Type B pancreatic cell (in vitro differentiated cells): ENCODE measurements around the gene RAB19. TPM values are rescaled to one million over a fixed set of nuclear protein-coding genes. Genes with fewer than 3 reads are reported as not detected.

Experiments
- DNase-seq: peaks from one replicate; pipeline ENCODE4 v3.0.0; 2021; ENCODE audit warnings: mixed read lengths; ENCODE audit not compliant: unreplicated experiment; ENCODE audit errors: extremely low spot score
- H3K27ac Mint-ChIP-seq: 2 replicates; pipeline ENCODE4 v1.8.0; 2021; ENCODE audit warnings: mild to moderate bottlenecking, mixed read lengths
- H3K27me3 Mint-ChIP-seq: 2 replicates; pipeline ENCODE4 v1.8.0; 2021; ENCODE audit warnings: mixed read lengths
- H3K36me3 Mint-ChIP-seq: 2 replicates; pipeline ENCODE4 v1.8.0; 2021; ENCODE audit warnings: mixed read lengths
- H3K4me1 Mint-ChIP-seq: one replicate; pipeline ENCODE4 v1.8.0; 2021; ENCODE audit warnings: mixed read lengths; ENCODE audit not compliant: unreplicated experiment
- H3K4me3 Mint-ChIP-seq: 2 replicates; pipeline ENCODE4 v1.8.0; 2021; ENCODE audit warnings: mild to moderate bottlenecking, mixed read lengths
- H3K9me3 Mint-ChIP-seq: 2 replicates; pipeline ENCODE4 v1.8.0; 2021; ENCODE audit warnings: mixed read lengths
- total RNA-seq: library from RNA; stranded (reverse); gene quantifications from 2 replicates; pipeline ENCODE4 v1.2.1, GENCODE V29; 2021; ENCODE audit warnings: low replicate concordance
- TF ChIP-seq, protein P1 (sequence below): fragments of 200-600 bp; sonication (generic); conservative IDR thresholded peaks from 2 replicates; pipeline ENCODE4 v1.5.0; 2021; ENCODE audit warnings: antibody characterized with exemption, mild to moderate bottlenecking

Gene RAB19
- total RNA-seq, 1 donor from 2014 or later: 2.2 TPM

DNA sequence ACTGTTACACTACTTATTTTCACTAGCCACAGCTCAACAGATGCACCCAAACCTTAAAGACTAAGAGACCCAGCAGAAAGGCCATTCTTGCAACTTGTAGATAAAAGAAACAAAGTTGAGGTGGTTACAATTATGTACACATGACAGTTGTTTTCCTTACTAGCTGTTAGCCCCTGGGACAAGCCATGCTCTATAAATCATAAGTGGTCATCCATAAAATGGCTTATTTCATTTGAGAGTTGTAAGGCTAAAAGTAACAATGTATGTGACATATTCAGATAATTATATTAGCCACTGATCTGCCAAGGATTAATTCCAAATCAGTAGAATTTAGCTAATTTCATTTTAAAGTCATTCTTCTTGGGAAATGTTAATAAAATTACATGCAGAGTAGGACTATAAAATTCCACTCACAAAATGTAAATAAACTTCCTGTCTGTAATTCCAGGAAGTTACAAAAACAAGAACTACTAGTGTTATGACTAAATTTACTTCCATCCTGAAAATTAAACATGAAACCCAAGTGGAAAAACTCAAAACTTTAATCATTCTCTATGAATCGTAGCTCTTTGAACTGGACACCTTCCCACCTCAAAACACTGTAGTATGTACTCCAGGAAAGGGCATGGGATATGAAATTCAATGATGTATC, 18.8 kb upstream of the RAB19 start:
- DNase-seq: no peak
- H3K9me3 Mint-ChIP-seq: no peaks in the 10 kb centered on the region
- H3K4me1 Mint-ChIP-seq: peaks cover 4% of the 10 kb centered on the region
- peaks cover 13% of the 10 kb centered on the region for H3K36me3 Mint-ChIP-seq
- H3K4me3 Mint-ChIP-seq: no peak overlapping the region
- TF ChIP-seq, protein P1, sequence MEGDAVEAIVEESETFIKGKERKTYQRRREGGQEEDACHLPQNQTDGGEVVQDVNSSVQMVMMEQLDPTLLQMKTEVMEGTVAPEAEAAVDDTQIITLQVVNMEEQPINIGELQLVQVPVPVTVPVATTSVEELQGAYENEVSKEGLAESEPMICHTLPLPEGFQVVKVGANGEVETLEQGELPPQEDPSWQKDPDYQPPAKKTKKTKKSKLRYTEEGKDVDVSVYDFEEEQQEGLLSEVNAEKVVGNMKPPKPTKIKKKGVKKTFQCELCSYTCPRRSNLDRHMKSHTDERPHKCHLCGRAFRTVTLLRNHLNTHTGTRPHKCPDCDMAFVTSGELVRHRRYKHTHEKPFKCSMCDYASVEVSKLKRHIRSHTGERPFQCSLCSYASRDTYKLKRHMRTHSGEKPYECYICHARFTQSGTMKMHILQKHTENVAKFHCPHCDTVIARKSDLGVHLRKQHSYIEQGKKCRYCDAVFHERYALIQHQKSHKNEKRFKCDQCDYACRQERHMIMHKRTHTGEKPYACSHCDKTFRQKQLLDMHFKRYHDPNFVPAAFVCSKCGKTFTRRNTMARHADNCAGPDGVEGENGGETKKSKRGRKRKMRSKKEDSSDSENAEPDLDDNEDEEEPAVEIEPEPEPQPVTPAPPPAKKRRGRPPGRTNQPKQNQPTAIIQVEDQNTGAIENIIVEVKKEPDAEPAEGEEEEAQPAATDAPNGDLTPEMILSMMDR: no peak
- H3K27ac Mint-ChIP-seq: no peak overlapping the region
- H3K27me3 Mint-ChIP-seq: no peaks in the 10 kb centered on the region

GRCh38 chr7:140389445-140389844, 14.4 kb upstream of the RAB19 start:
- H3K4me1 Mint-ChIP-seq: peaks cover 4% of the 10 kb centered on the region

GRCh38 chr7:140390034-140390433, 13.8 kb upstream of the RAB19 start:
- H3K27me3 Mint-ChIP-seq: no peaks in the 10 kb centered on the region
- no peaks in the 10 kb centered on the region for H3K9me3 Mint-ChIP-seq
- H3K27ac Mint-ChIP-seq: peak overlapping the region; percentile 78
- no peak overlapping the region for H3K4me3 Mint-ChIP-seq
- H3K36me3 Mint-ChIP-seq: no peaks in the 10 kb centered on the region
- no peaks in the 10 kb centered on the region for H3K4me1 Mint-ChIP-seq
- TF ChIP-seq, protein P1: no peak
- DNase-seq: no peak

More at GRCh38 chr7:140389445-140389844, 14.4 kb upstream of the RAB19 start:
- H3K4me3 Mint-ChIP-seq: peak overlapping the region; percentile 46
- no peaks in the 10 kb centered on the region for H3K9me3 Mint-ChIP-seq
- TF ChIP-seq, protein P1: no peak
- H3K27ac Mint-ChIP-seq: peak overlapping the region; percentile 78
- no peak for DNase-seq
- no peaks in the 10 kb centered on the region for H3K27me3 Mint-ChIP-seq
- H3K36me3 Mint-ChIP-seq: no peaks in the 10 kb centered on the region

DNA sequence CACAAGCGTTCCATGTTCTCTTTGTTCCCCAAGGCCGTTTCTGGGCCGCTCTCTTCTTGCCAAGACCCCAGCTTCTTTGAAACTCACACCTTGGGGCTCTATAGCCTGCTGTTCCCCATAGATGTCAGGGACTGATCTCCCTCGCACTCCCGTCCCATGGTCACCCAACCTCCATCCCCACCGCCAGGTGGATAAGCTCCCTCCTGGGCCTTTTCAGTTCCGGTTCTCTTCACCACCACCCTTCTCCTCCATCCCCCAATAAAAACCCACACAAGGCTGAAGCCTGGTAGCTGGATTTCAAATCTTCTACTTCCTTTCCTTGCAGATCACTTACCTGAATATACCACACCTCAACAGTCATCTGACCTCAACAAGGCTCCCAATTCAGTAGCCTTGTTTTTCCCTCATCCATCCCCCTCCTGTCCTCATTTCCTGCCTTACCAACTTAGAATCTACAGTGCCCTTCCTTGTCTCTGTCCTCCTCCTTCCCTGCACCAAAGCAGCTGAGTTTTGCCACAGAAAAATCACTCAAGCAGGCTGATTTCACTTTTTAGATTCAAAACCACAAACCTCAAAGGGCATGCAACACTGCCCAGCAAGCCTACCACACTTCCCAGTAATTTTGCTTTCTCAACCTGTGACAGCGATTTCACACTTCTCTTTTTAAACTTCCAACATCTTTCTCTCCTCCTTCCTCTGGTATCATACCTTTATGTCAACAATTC, 13.2 kb upstream of the RAB19 start:
- TF ChIP-seq, protein P1: no peak
- Mint-ChIP-seq H3K9me3 (no peaks in the 10 kb centered on the region), H3K4me1 (no peaks in the 10 kb centered on the region), H3K27ac (no peak overlapping the region), H3K4me3 (no peak overlapping the region), H3K36me3 (no peaks in the 10 kb centered on the region), H3K27me3 (no peaks in the 10 kb centered on the region)
- no peak for DNase-seq

GRCh38 chr7:140391634-140392033, 12.2 kb upstream of the RAB19 start:
- H3K4me1 Mint-ChIP-seq: peaks cover 5% of the 10 kb centered on the region
- TF ChIP-seq, protein P1: no peak
- no peak overlapping the region for H3K27ac Mint-ChIP-seq

More at GRCh38 chr7:140391634-140392033, 12.2 kb upstream of the RAB19 start:
- DNase-seq: no peak
- Mint-ChIP-seq H3K36me3 (peaks cover 3% of the 10 kb centered on the region), H3K27me3 (no peaks in the 10 kb centered on the region), H3K4me3 (no peak overlapping the region), H3K9me3 (no peaks in the 10 kb centered on the region)
